Activated CD4-positive, alpha-beta T cell treated with anti-CD3 and anti-CD28 coated beads for 1 hour (primary cell): ENCODE results near the gene FGF12.
"Not testable (repeated sequence)": the region's sequence is repeated elsewhere in the genome, so short reads cannot be mapped to it uniquely, and the experiment has no call there.

Source experiments
- DNase-seq: peaks from one replicate; pipeline ENCODE4 v3.0.0-alpha.2; 2020

FGF12 gene

GRCh38 chr3:192727032-192727847 lies at the start of gene FGF12:
FGF12 (minus strand) TSS chr3:192727541.
- no peak for DNase-seq

GRCh38 chr3:192774341-192774740 lies 47.0 kb upstream of the FGF12 start:
- DNase-seq, result not testable (repeated sequence)

GRCh38 chr3:192772240-192772894 lies 45.0 kb upstream of the FGF12 start:
- no peak for DNase-seq

GRCh38 chr3:192758654-192759053 lies 31.3 kb upstream of the FGF12 start:
- no peak for DNase-seq

GRCh38 chr3:192751148-192751547 lies 23.8 kb upstream of the FGF12 start:
- no peak for DNase-seq

- no peak for DNase-seq
Observed at GRCh38 chr3:192750201-192750600, 22.9 kb upstream of the FGF12 start.

- DNase-seq, result no peak
Observed at GRCh38 chr3:192747746-192748145, 20.4 kb upstream of the FGF12 start.

- no peak for DNase-seq
Observed at GRCh38 chr3:192747145-192747544, 19.8 kb upstream of the FGF12 start.

GRCh38 chr3:192745150-192745549 lies 17.8 kb upstream of the FGF12 start:
- DNase-seq, result no peak

- not testable (repeated sequence) for DNase-seq
Observed at GRCh38 chr3:192744604-192745003, 17.3 kb upstream of the FGF12 start.

- no peak for DNase-seq
Observed at GRCh38 chr3:192737506-192737905, 10.2 kb upstream of the FGF12 start.

- no peak for DNase-seq
Observed at GRCh38 chr3:192731233-192731632, 3.9 kb upstream of the FGF12 start.

GRCh38 chr3:192726385-192726784 lies 956 bp downstream of the FGF12 start:
- no peak for DNase-seq

- no peak for DNase-seq
Observed at GRCh38 chr3:192719964-192720363, 7.4 kb downstream of the FGF12 start.

GRCh38 chr3:192718156-192718555 lies 9.2 kb downstream of the FGF12 start:
- DNase-seq, result no peak

- no peak for DNase-seq
Observed at GRCh38 chr3:192715126-192715525, 12.2 kb downstream of the FGF12 start.

GRCh38 chr3:192711126-192711525 lies 16.2 kb downstream of the FGF12 start:
- not testable (repeated sequence) for DNase-seq

- DNase-seq, result no peak
Observed at GRCh38 chr3:192710366-192710765, 17.0 kb downstream of the FGF12 start.

GRCh38 chr3:192706272-192706671 lies 21.1 kb downstream of the FGF12 start:
- DNase-seq, result no peak

- DNase-seq, result no peak
Observed at GRCh38 chr3:192700885-192701284, 26.5 kb downstream of the FGF12 start.

- DNase-seq, result no peak
Observed at GRCh38 chr3:192696943-192697587, 30.3 kb downstream of the FGF12 start.

GRCh38 chr3:192687488-192688152 lies 39.7 kb downstream of the FGF12 start:
- no peak for DNase-seq

GRCh38 chr3:192685801-192686200 lies 41.5 kb downstream of the FGF12 start:
- no peak for DNase-seq
